MM.1S (cell line): ENCODE results near the gene SETD9.

ENCODE experiments used
- DNase-seq: peaks from one replicate; pipeline ENCODE4 v3.0.0-alpha.2; 2015
- H2AFZ ChIP-seq: fragments of 300-600 bp; sonication (generic); 2 replicates; pipeline ENCODE4 v1.6.0; 2016; ENCODE audit warnings: antibody characterized with exemption, low read length
- H3F3A ChIP-seq: fragments of 300-600 bp; sonication (generic); 2 replicates; pipeline ENCODE4 v1.6.1; 2016; ENCODE audit warnings: mild to moderate bottlenecking, antibody characterized with exemption, low read length, moderate library complexity, mixed read lengths; ENCODE audit not compliant: insufficient read depth
- H3K27ac ChIP-seq: fragments of 300-600 bp; sonication (generic); 2 replicates; pipeline ENCODE4 v1.5.1; 2016; ENCODE audit warnings: mild to moderate bottlenecking, low read length
- H3K27me3 ChIP-seq: fragments of 300-600 bp; sonication (generic); replicated peaks from 2 replicates; pipeline ENCODE4 v1.6.0; 2016; ENCODE audit warnings: low read length; ENCODE audit not compliant: insufficient read depth
- H3K36me3 ChIP-seq: fragments of 300-600 bp; sonication (generic); replicated peaks from 2 replicates; pipeline ENCODE4 v1.6.1; 2016; ENCODE audit warnings: mild to moderate bottlenecking, low read length, mixed read lengths; ENCODE audit not compliant: insufficient read depth
- H3K4me1 ChIP-seq: fragments of 300-600 bp; sonication (generic); 2 replicates; pipeline ENCODE4 v1.6.1; 2016; ENCODE audit warnings: low read length, mixed read lengths
- H3K4me2 ChIP-seq: fragments of 300-600 bp; sonication (generic); 2 replicates; pipeline ENCODE4 v1.6.0; 2016; ENCODE audit warnings: low read depth, low read length
- H3K4me3 ChIP-seq: fragments of 300-600 bp; sonication (generic); 2 replicates; pipeline ENCODE4 v1.5.1; 2016; ENCODE audit warnings: low read length, mixed read lengths
- H3K79me2 ChIP-seq: fragments of 300-600 bp; sonication (generic); 2 replicates; pipeline ENCODE4 v1.6.1; 2016; ENCODE audit warnings: mixed run types, low read length, mixed read lengths
- H3K9ac ChIP-seq: fragments of 300-600 bp; sonication (generic); 2 replicates; pipeline ENCODE4 v1.6.1; 2016; ENCODE audit warnings: low read length, mixed read lengths
- H3K9me2 ChIP-seq: fragments of 300-600 bp; sonication (generic); replicated peaks from 2 replicates; pipeline ENCODE4 v1.6.1; 2016; ENCODE audit warnings: mild to moderate bottlenecking, low read length, mixed read lengths; ENCODE audit not compliant: insufficient read depth
- H3K9me3 ChIP-seq: fragments of 300-600 bp; sonication (generic); replicated peaks from 2 replicates; pipeline ENCODE4 v1.6.1; 2016; ENCODE audit warnings: mild to moderate bottlenecking, low read length, mixed read lengths; ENCODE audit not compliant: insufficient read depth
- H4K20me1 ChIP-seq: fragments of 300-600 bp; sonication (generic); 2 replicates; pipeline ENCODE4 v1.6.1; 2016; ENCODE audit warnings: mild to moderate bottlenecking, low read length, moderate library complexity, mixed read lengths; ENCODE audit not compliant: insufficient read depth
- EZH2 ChIP-seq: fragments of 300-600 bp; sonication (generic); optimal IDR thresholded peaks from 2 replicates; pipeline ENCODE3; 2017; ENCODE audit warnings: low read depth, mild to moderate bottlenecking, antibody characterized with exemption, low read length, mixed read lengths
- EZH2phosphoT487 ChIP-seq: fragments of 300-600 bp; sonication (generic); IDR thresholded peaks from 2 replicates; pipeline ENCODE4 v1.6.1; 2018; ENCODE audit warnings: antibody characterized with exemption, low read length
- TF ChIP-seq, protein P1 (sequence below): fragments of 300-600 bp; sonication (generic); IDR thresholded peaks from 2 replicates; pipeline ENCODE4 v1.5.1; 2016; ENCODE audit warnings: antibody characterized with exemption, low read length, mixed read lengths

Gene SETD9

DNA sequence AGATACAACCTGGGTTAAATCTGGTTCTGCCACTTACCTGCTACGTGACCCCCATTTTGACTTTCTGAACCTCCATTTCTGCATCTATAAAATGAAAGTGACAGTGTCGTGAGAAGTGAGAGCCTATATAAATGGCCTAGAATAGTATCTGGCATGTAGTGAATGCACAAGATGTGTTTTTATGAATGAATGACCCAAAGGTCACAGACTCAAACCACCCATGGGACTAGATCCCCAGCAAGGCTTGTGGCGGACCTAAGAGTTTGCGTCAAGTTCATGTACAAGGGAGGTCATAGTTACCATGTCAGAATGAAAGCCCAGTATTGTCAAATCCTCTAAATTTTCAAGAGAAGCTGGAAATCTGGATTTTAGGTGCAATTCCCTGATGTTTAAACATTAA is 11.2 kb upstream of the SETD9 start:
- no peak overlapping the region for H2AFZ ChIP-seq
- H3K79me2 ChIP-seq: no peaks in the 10 kb centered on the region
- no peaks in the 10 kb centered on the region for H4K20me1 ChIP-seq
- H3K9me2 ChIP-seq: no peaks in the 10 kb centered on the region
- TF ChIP-seq EZH2phosphoT487 (no peak), EZH2 (no peak)
- TF ChIP-seq, protein P1, sequence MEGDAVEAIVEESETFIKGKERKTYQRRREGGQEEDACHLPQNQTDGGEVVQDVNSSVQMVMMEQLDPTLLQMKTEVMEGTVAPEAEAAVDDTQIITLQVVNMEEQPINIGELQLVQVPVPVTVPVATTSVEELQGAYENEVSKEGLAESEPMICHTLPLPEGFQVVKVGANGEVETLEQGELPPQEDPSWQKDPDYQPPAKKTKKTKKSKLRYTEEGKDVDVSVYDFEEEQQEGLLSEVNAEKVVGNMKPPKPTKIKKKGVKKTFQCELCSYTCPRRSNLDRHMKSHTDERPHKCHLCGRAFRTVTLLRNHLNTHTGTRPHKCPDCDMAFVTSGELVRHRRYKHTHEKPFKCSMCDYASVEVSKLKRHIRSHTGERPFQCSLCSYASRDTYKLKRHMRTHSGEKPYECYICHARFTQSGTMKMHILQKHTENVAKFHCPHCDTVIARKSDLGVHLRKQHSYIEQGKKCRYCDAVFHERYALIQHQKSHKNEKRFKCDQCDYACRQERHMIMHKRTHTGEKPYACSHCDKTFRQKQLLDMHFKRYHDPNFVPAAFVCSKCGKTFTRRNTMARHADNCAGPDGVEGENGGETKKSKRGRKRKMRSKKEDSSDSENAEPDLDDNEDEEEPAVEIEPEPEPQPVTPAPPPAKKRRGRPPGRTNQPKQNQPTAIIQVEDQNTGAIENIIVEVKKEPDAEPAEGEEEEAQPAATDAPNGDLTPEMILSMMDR: no peak
- H3K9me3 ChIP-seq: no peaks in the 10 kb centered on the region
- H3K4me3 ChIP-seq: no peak overlapping the region
- no peaks in the 10 kb centered on the region for H3K36me3 ChIP-seq
- H3K27ac ChIP-seq: no peak overlapping the region
- H3K4me1 ChIP-seq: no peaks in the 10 kb centered on the region
- DNase-seq: no peak
- 0 out of 2 replicates have a peak, but pooled peaks cover 3% of the 10 kb centered on the region for H3F3A ChIP-seq
- no peak overlapping the region for H3K9ac ChIP-seq
- H3K4me2 ChIP-seq: no peak overlapping the region
- no peaks in the 10 kb centered on the region for H3K27me3 ChIP-seq

DNA sequence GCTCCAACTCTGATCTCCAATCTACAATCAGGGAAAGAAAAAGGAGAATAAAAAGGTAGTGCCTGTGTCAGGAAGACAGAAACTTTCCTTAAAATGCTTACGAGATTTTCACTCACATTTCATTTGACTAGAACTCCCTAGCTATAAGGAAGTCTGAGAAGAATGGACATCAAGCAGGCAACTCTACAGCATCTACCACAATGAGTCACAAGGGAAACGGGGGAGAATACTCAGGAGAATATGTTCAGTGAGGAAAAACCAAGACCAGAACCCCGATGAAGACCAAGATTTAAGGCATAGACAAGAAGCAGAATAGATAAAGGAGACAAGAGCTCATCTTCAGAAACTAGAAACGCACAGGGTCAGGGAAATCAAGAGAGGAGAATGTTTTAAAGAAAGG is 9.0 kb upstream of the SETD9 start:
- Histone ChIP-seq H3K27ac (no peak overlapping the region), H3K4me1 (no peaks in the 10 kb centered on the region), H3K9me3 (no peaks in the 10 kb centered on the region), H3F3A (0 out of 2 replicates have a peak, but pooled peaks cover 3% of the 10 kb centered on the region), H3K9me2 (no peaks in the 10 kb centered on the region), H4K20me1 (no peaks in the 10 kb centered on the region), H2AFZ (no peak overlapping the region), H3K27me3 (no peaks in the 10 kb centered on the region), H3K9ac (no peak overlapping the region), H3K36me3 (no peaks in the 10 kb centered on the region), H3K4me2 (peak overlapping the region; percentile 15; the same call in 1 of the 2 replicates), H3K79me2 (no peaks in the 10 kb centered on the region), H3K4me3 (no peak overlapping the region)
- DNase-seq: no peak
- TF ChIP-seq EZH2phosphoT487 (no peak), EZH2 (no peak)
- TF ChIP-seq, protein P1: no peak

DNA sequence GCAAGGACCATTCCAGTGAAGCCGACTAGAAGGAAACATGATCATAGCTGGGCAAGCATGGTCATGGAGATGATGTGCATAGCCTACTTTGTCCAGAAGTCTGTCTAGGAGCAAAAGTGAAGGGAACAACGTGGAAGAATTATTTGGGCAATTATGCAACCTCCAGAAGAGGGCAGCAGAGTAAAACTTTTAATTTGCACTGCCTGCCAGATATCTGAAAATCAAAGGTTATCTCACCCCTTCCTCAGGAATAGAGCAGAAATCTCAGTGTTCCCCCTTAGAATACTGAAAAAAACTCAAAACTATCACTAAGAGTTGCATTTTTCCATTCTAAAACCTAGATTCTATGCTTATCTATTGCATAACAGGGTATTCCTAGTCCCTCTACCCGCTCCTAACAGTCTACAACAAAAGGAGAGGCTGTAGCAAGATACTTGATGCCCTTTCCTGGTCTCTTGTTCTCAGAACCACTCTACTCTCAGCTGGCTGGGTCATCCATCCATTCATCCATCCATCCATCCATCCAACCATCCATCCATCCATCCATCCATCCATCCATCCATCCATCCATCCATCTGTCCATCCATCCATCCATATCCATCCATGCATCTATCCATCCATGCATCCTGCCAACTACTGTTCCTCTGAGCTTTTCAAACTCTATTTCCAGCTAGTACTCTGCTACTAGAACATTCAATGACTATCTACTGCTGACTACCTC is 8.4 kb upstream of the SETD9 start:
- H3K4me1 ChIP-seq: no peaks in the 10 kb centered on the region
- 0 out of 2 replicates have a peak, but pooled peaks cover 3% of the 10 kb centered on the region for H3F3A ChIP-seq
- H3K27ac ChIP-seq: no peak overlapping the region
- peak overlapping the region; percentile 15; the same call in 1 of the 2 replicates for H3K4me2 ChIP-seq
- no peaks in the 10 kb centered on the region for H4K20me1 ChIP-seq
- no peaks in the 10 kb centered on the region for H3K79me2 ChIP-seq
- H3K9me2 ChIP-seq: no peaks in the 10 kb centered on the region
- no peaks in the 10 kb centered on the region for H3K9me3 ChIP-seq
- TF ChIP-seq EZH2phosphoT487: no peak
- TF ChIP-seq, protein P1: peak; percentile 73
- H3K9ac ChIP-seq: no peak overlapping the region
- DNase-seq: peak; percentile 46
- no peaks in the 10 kb centered on the region for H3K36me3 ChIP-seq
- no peak overlapping the region for H3K4me3 ChIP-seq
- no peaks in the 10 kb centered on the region for H3K27me3 ChIP-seq
- H2AFZ ChIP-seq: no peak overlapping the region
